ENCODE results near the gene ACOXL.

The ACOXL gene

GRCh38 chr2:110874453-110875383 lies 142.3 kb downstream of the ACOXL start:
- TF ChIP-seq, protein P1, sequence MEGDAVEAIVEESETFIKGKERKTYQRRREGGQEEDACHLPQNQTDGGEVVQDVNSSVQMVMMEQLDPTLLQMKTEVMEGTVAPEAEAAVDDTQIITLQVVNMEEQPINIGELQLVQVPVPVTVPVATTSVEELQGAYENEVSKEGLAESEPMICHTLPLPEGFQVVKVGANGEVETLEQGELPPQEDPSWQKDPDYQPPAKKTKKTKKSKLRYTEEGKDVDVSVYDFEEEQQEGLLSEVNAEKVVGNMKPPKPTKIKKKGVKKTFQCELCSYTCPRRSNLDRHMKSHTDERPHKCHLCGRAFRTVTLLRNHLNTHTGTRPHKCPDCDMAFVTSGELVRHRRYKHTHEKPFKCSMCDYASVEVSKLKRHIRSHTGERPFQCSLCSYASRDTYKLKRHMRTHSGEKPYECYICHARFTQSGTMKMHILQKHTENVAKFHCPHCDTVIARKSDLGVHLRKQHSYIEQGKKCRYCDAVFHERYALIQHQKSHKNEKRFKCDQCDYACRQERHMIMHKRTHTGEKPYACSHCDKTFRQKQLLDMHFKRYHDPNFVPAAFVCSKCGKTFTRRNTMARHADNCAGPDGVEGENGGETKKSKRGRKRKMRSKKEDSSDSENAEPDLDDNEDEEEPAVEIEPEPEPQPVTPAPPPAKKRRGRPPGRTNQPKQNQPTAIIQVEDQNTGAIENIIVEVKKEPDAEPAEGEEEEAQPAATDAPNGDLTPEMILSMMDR (IDR thresholded peaks at IDR 0.05), result no peak

DNA sequence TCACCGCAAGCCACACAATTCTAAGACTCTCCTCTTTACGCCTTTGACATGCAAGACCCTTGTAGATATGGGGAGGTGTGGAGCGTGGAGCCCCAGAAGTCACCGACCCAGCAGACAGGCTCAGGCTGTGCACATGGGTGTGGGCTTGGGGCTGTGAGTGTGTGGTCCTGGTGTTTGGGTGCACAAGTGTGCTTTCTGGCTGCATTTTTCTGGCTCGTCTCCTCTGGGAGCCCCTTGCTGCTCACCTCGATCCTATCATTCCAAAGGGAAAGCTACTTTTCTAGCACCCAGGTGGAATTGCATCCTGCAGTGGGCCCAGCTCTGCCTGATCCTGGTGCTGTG lies 143.0 kb downstream of the ACOXL start:
- TF ChIP-seq, protein P1 (IDR thresholded peaks at IDR 0.05), result no peak

- TF ChIP-seq, protein P1 (IDR thresholded peaks at IDR 0.05), result no peak; the same call in 1 of the 2 replicates
Observed at GRCh38 chr2:110876167-110876999, 144.0 kb downstream of the ACOXL start.

DNA sequence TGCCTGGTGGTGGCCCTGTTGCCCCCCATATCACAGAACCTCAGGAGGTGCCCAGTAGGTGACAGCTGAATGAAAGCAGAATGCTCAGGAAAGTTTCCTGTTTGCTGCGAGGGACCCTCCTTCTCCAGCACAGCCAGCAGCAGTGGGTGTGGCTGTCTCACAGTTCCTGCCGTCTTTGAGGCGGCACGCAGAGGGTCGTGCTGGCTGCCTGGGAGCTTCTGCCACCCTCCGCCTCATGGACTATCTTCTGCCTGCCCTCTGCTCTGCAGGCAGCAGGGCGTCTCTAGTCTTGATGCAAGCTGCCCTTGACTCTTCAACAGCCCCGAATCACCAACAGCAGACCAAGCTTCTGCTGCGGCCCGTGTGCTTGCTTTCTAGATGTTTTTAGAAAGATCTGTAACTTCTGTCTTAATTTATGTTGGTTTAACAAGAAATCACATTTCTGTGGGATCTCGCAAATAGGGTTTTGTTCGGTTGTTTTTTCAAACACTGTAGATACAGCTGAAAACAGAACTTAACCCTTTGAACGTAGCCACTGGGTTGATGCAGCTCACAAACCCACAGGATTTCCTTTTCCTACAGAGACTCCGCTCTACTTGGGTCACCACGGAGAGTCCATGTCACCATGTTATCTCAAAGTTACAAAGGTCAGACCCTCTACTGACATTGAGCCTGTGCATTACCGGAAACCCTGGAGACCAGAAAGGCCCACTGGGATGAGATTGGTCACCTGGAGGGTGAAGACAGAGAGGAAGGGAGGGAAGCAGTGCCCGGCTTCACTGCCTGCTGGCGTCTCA lies 144.9 kb downstream of the ACOXL start:
- TF ChIP-seq, protein P1 (IDR thresholded peaks at IDR 0.05), result no peak

DNA sequence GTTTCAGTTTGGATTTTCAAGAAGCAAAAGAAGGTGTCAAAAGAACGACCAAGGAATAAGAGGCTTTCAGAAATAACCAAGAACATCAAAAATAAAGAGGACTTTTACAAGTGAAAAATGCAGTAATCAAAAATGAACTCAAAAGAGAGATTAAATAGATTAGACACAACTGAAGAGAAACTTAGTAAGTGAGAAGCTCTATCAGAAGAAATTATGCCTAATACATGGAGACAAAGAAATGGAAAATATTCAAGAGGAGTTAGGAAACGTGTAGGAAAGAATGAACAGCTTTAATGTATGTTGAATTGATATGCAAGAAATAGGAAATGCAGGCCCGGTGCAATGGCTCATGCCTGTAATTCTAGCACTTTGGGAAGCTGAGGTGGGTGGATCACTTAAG lies 145.8 kb downstream of the ACOXL start:
- TF ChIP-seq, protein P1 (IDR thresholded peaks at IDR 0.05), result no peak

DNA sequence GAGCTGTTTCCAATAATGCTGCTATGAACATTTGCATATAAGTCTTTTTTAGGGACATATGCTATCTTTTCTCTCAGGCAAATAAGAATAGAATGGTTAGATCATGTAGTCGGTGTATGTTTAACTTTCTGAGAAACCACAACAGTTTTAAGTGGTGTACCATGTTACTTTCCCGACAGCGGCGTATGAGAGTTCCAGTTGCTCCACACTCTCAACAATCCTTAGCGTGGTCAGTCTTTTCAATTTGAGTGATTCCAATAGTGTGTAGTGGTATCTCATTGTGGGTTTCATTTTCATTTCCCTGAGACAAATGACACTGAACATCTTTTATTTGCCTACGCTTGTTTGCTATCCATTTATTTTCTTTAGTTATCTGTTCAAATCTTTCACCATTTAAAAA lies 149.5 kb downstream of the ACOXL start:
- TF ChIP-seq, protein P1 (IDR thresholded peaks at IDR 0.05), result no peak

DNA sequence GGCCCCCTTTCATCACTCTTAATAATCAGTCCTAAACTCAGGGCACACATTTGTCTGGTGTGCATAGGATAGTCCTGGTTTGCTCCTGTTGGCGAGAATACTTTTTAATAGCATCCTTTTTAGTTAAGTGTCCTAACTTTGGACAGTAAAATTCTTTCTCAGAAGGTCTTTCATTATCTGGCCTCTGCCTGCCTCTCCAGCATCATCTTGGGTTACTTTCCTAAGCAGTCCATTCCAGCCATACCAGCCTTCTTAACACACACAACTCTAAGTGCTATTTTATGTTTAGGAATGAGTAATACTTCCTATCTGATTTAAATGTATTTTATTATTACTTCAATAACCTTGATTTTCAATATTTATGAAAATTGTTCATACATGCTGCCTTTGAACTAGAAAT lies 151.0 kb downstream of the ACOXL start:
- TF ChIP-seq, protein P1 (IDR thresholded peaks at IDR 0.05), result no peak

Measured in LNCAP (cell line).